HFF-Myc (cell line): ENCODE measurements around the gene GPHN.

Source experiments
- DNase-seq: peaks from one replicate; pipeline ENCODE4 v3.0.0-alpha.2; 2011; ENCODE audit warnings: low read depth; ENCODE audit errors: extremely low read depth
- H3K4me3 ChIP-seq: replicated peaks from 2 replicates; pipeline ENCODE4 v1.5.1; 2011; ENCODE audit warnings: low read depth, mild to moderate bottlenecking, control low read depth, low read length
- CTCF ChIP-seq: IDR thresholded peaks from 2 replicates; pipeline ENCODE4 v1.5.1; 2012; ENCODE audit warnings: mild to moderate bottlenecking, low read depth, low read length, control low read depth; ENCODE audit errors: missing control alignments

GPHN gene

GRCh38 chr14:66939409-66939808 lies 431.5 kb downstream of the GPHN start:
- DNase-seq = no peak

GRCh38 chr14:66944872-66945271 lies 436.9 kb downstream of the GPHN start:
- no peak for TF ChIP-seq CTCF
- H3K4me3 ChIP-seq = no peak overlapping the region
- peak; percentile 3 for DNase-seq

More at GRCh38 chr14:66939409-66939808, 431.5 kb downstream of the GPHN start:
- no peak for TF ChIP-seq CTCF
- H3K4me3 ChIP-seq = no peak overlapping the region

GRCh38 chr14:66955159-66955558 lies 447.2 kb downstream of the GPHN start:
- DNase-seq = no peak
- H3K4me3 ChIP-seq = no peak overlapping the region
- no peak for TF ChIP-seq CTCF

- no peak for DNase-seq
- TF ChIP-seq CTCF = no peak
- no peak overlapping the region for H3K4me3 ChIP-seq
These were observed 451.6 kb downstream of the GPHN start for GRCh38 chr14:66959437-66960050.

- TF ChIP-seq CTCF = no peak
- no peak for DNase-seq
- H3K4me3 ChIP-seq = no peak overlapping the region
These were observed 457.9 kb downstream of the GPHN start for GRCh38 chr14:66965831-66966230.

- H3K4me3 ChIP-seq = no peak overlapping the region
- DNase-seq = no peak
- TF ChIP-seq CTCF = no peak
These were observed 464.5 kb downstream of the GPHN start for GRCh38 chr14:66972469-66972868.
